ENCODE measurements around the gene CCT5.

DNA sequence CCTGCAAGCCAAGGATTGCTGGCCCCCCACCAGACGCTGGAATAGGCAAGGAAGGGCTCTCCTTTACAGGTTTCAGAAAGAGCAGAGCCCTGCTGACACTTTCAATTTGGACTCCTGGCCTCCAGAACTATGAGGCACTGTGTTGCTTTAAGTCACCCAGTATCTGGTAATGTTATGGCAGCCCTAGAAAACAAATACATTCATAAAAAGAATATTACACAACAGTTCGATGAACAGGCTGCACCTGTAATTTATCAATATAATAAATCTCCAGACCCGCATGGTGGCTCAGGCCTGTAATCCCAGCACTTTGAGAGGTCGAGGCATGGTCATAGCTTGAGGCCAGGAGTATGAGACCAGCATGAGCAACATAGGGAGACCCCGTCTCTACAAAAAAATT lies 50.2 kb downstream of the CCT5 start:
- TF ChIP-seq TAF1 (IDR thresholded peaks at IDR 0.05; ENCODE audit: borderline replicate concordance, insufficient read depth, low read length), result no peak
- TF ChIP-seq POLR2AphosphoS5 (IDR thresholded peaks at IDR 0.05; ENCODE audit: low read depth, low read length), result no peak
- TF ChIP-seq SIN3A (IDR thresholded peaks at IDR 0.05; ENCODE audit: borderline replicate concordance, insufficient read depth, low read length), result no peak
- no peak for TF ChIP-seq FOXP2 (optimal IDR thresholded peaks at IDR 0.05; ENCODE audit: borderline replicate concordance, extremely low read depth, extremely low read length, insufficient read depth)
